Measurements from ENCODE around the gene PPP2R2C. TPM values are rescaled to one million over a fixed set of nuclear protein-coding genes. Genes with fewer than 3 reads are reported as not detected.

Gene PPP2R2C
- total RNA-seq, 4 donors from 2014 or later = 0.50 to 2.7 (median 1.4) TPM

GRCh38 chr4:6475492-6476020 is 3.1 kb upstream of the PPP2R2C start:
- Histone ChIP-seq H3K36me3 (no peaks in the 10 kb centered on the region), H3K4me1 (peaks cover 6 to 16% (median 15%) of the 10 kb centered on the region in 4 donors), H3K27ac (replicated peaks in 1 of 4) (no peak overlapping the region), H3K27me3 (peaks cover 0 to 83% (median 13%) of the 10 kb centered on the region in 4 donors), H3K4me3 (no peak overlapping the region), H3K9me3 (no peaks in the 10 kb centered on the region)
- TF ChIP-seq CTCF (IDR thresholded peaks at IDR 0.05) (no peak), EP300 (IDR thresholded peaks at IDR 0.05) (no peak)
- 84% methylated on average over 7 of the region's 11 CpGs for WGBS
- DNase-seq (ENCODE audit: extremely low spot score) = peak; percentile 88
- intact Hi-C loops (cut with DNase I) = no loop called here

GRCh38 chr4:6474705-6475457 is 2.5 kb upstream of the PPP2R2C start:
- Histone ChIP-seq H3K4me3 (no peak overlapping the region), H3K27ac (replicated peaks in 1 of 4) (no peak overlapping the region), H3K4me1 (peaks cover 12 to 23% (median 22%) of the 10 kb centered on the region in 4 donors), H3K27me3 (peaks cover 0 to 87% (median 16%) of the 10 kb centered on the region in 4 donors), H3K36me3 (no peaks in the 10 kb centered on the region), H3K9me3 (no peaks in the 10 kb centered on the region)
- 71% methylated on average over 9 of the region's 9 CpGs for WGBS
- intact Hi-C loops (cut with DNase I) = no loop called here
- peak; percentile 78 for DNase-seq (ENCODE audit: extremely low spot score)
- TF ChIP-seq POLR2AphosphoS5 (IDR thresholded peaks at IDR 0.05) (no peak), EP300 (IDR thresholded peaks at IDR 0.05) (no peak), POLR2A (IDR thresholded peaks at IDR 0.05; ENCODE audit: low read depth) (no peak), CTCF (IDR thresholded peaks at IDR 0.05) (no peak)

GRCh38 chr4:6474053-6474568 is 1.7 kb upstream of the PPP2R2C start:
- TF ChIP-seq EP300 (IDR thresholded peaks at IDR 0.05) = no peak
- TF ChIP-seq CTCF (IDR thresholded peaks at IDR 0.05) = peak in 1 of 3 experiments; percentile 2
- Histone ChIP-seq H3K4me1 (peaks cover 12 to 24% (median 23%) of the 10 kb centered on the region in 4 donors), H3K27me3 (peaks cover 0 to 94% (median 17%) of the 10 kb centered on the region in 4 donors), H3K9me3 (no peaks in the 10 kb centered on the region), H3K4me3 (no peak overlapping the region), H3K27ac (replicated peaks in 1 of 4) (no peak overlapping the region), H3K36me3 (no peaks in the 10 kb centered on the region)
- DNase-seq (ENCODE audit: extremely low spot score) = peak; percentile 89
- intact Hi-C loops (cut with DNase I) = no loop called here
- 58% methylated on average over 5 of the region's 5 CpGs for WGBS

GRCh38 chr4:6473264-6474052 is 1.0 kb upstream of the PPP2R2C start:
- peaks cover 12 to 24% (median 23%) of the 10 kb centered on the region in 4 donors for H3K4me1 ChIP-seq
- 45% methylated on average over 9 of the region's 9 CpGs for whole genome bisulfite sequencing
- intact Hi-C loops (cut with DNase I) = no loop called here
- no peak overlapping the region for H3K27ac ChIP-seq (replicated peaks in 1 of 4)
- H3K27me3 ChIP-seq = peaks cover 0 to 94% (median 17%) of the 10 kb centered on the region in 4 donors
- peak; percentile 88 for DNase-seq (ENCODE audit: extremely low spot score)
- no peak overlapping the region for H3K4me3 ChIP-seq
- no peaks in the 10 kb centered on the region for H3K9me3 ChIP-seq
- TF ChIP-seq CTCF (IDR thresholded peaks at IDR 0.05) = no peak
- TF ChIP-seq EP300 (IDR thresholded peaks at IDR 0.05) = no peak
- TF ChIP-seq POLR2AphosphoS5 (IDR thresholded peaks at IDR 0.05) = no peak
- no peak for TF ChIP-seq POLR2A (IDR thresholded peaks at IDR 0.05; ENCODE audit: low read depth)
- no peaks in the 10 kb centered on the region for H3K36me3 ChIP-seq
